Measurements from ENCODE around the gene POU3F2. TPM values are rescaled to one million over a fixed set of nuclear protein-coding genes. Genes with fewer than 3 reads are reported as not detected.

The POU3F2 gene
- total RNA-seq, 4 donors from 2014 or later: not detected

DNA sequence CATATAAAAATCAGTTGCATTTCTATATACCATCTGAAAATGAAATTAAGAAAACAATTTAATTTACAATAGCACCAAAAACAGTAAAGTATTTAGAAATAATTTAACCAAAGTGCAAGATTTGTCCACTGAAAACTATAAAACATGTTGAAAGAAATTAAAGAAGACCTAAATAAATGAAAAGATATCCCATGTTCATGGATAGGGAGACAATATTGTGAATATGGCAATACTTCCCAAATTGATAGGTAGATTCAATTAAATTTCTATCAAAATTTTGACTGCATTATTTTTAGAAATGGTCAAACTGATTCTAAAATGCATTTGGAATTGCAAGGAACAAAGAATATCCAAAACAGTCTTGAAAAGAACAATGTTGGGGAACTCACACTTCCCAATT is 17.6 kb upstream of the POU3F2 start:
- H3K4me3 ChIP-seq: no peak overlapping the region
- H3K27ac ChIP-seq (replicated peaks in 1 of 4): no peak overlapping the region
- intact Hi-C loops (cut with DNase I): no loop called here
- H3K36me3 ChIP-seq: no peaks in the 10 kb centered on the region
- H3K27me3 ChIP-seq: peaks cover 0 to 51% (median 0%) of the 10 kb centered on the region in 4 donors
- no peak for TF ChIP-seq EP300 (IDR thresholded peaks at IDR 0.05)
- no peak for TF ChIP-seq POLR2AphosphoS5 (IDR thresholded peaks at IDR 0.05)
- no peak for TF ChIP-seq CTCF (IDR thresholded peaks at IDR 0.05)
- no peak for TF ChIP-seq POLR2A (IDR thresholded peaks at IDR 0.05; ENCODE audit: low read depth)
- H3K9me3 ChIP-seq: peaks cover 0 to 26% (median 10%) of the 10 kb centered on the region in 4 donors
- H3K4me1 ChIP-seq: no peaks in the 10 kb centered on the region
- no peak for DNase-seq (ENCODE audit: extremely low spot score)

GRCh38 chr6:98821756-98822405 is 12.5 kb upstream of the POU3F2 start:
- no peak for DNase-seq (ENCODE audit: extremely low spot score)
- intact Hi-C loops (cut with DNase I): no loop called here
- H3K4me1 ChIP-seq: peaks cover 9 to 17% (median 15%) of the 10 kb centered on the region in 4 donors
- no peak overlapping the region for H3K4me3 ChIP-seq
- H3K9me3 ChIP-seq: peaks cover 0 to 13% (median 5%) of the 10 kb centered on the region in 4 donors
- WGBS: 92% methylated on average over 2 of the region's 2 CpGs
- peaks cover 0 to 88% (median 36%) of the 10 kb centered on the region in 4 donors for H3K27me3 ChIP-seq
- no peaks in the 10 kb centered on the region for H3K36me3 ChIP-seq
- no peak for TF ChIP-seq POLR2A (IDR thresholded peaks at IDR 0.05; ENCODE audit: low read depth)
- TF ChIP-seq EP300 (IDR thresholded peaks at IDR 0.05): no peak
- TF ChIP-seq POLR2AphosphoS5 (IDR thresholded peaks at IDR 0.05): no peak
- TF ChIP-seq CTCF (IDR thresholded peaks at IDR 0.05): no peak
- H3K27ac ChIP-seq (replicated peaks in 1 of 4): no peak overlapping the region

DNA sequence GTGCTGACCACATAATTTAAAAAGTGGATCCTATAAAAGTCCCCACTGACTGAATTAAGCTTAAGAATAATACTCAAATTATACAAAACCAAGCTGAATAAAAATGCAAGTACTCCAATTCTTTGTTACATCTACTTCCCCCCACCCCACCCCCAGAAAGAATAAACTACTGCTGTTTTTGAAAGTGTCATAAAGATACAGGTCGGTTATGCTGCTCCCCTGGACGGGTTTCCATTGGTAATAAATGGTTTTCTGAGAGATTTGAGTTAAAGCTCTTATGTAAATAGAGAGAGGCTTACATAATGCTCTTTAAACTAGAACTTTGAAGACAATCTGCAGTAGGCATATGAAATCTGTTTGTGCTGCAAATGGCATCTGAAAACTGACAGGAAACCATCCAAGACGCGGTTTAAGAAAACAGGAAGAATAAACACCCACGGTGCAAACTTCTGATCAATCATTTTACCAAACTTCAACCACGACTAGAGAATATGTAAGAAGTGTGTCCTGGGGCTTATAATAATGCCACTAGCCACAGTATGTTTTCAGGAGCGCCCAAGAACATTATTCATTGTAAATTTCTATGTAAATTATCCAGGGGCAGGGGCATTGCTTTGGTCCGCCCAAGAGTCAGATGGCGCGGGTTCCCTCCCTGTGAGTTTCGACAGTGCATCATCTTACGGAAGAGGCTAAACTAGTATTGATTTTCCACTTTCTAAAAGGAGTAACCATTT is 10.8 kb upstream of the POU3F2 start:
- Histone ChIP-seq H3K27ac (replicated peaks in 1 of 4) (no peak overlapping the region), H3K4me3 (peak overlapping the region in 2 of 4 donors; percentile 10 to 29), H3K4me1 (peaks cover 20 to 33% (median 29%) of the 10 kb centered on the region in 4 donors), H3K9me3 (no peaks in the 10 kb centered on the region), H3K27me3 (peaks cover 0 to 94% (median 52%) of the 10 kb centered on the region in 4 donors), H3K36me3 (no peaks in the 10 kb centered on the region)
- DNase-seq (ENCODE audit: extremely low spot score): no peak
- TF ChIP-seq POLR2AphosphoS5 (IDR thresholded peaks at IDR 0.05): no peak
- no peak for TF ChIP-seq EP300 (IDR thresholded peaks at IDR 0.05)
- no peak for TF ChIP-seq POLR2A (IDR thresholded peaks at IDR 0.05; ENCODE audit: low read depth)
- no peak for TF ChIP-seq CTCF (IDR thresholded peaks at IDR 0.05)
- WGBS: 10% methylated on average over 12 of the region's 12 CpGs
- intact Hi-C loops (cut with DNase I): no loop called here

DNA sequence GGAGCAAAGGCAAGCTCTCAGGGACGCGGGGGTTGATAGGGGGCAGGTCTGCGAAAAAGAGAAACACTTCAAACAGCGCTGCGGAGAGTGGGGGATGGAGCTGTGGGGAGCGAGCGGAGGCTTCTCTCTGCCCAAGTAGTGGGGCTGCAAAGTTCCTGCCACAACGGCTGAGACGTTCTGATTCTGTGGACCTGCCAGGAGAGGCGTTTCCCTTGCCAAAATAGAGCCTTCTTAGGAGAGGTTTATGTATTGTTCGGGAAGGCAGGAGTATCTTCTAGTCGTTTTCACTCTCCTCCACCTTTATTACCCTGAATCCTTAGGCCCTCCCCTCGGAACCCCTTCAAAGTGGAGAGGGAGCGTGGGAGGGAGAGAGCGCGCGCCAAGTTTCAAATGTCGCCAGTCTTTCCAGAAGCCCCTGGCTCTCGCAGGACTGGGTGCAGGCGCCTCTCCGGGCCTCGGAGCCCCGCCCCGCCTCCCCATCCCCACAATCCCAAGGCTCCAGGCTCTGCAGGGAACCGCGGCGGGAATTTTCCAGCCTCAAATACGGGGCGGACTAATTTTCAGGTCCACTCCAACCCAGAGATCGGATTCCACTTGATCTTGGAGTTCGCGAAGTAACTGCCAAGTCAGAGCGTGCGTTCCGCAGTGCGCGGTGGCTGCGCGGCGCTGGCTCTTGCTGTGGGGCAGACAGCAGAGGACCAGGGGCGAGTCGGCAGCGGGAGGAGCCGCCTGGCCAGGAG is 10.0 kb upstream of the POU3F2 start:
- no peak overlapping the region for H3K27ac ChIP-seq (replicated peaks in 1 of 4)
- no peaks in the 10 kb centered on the region for H3K36me3 ChIP-seq
- H3K9me3 ChIP-seq: no peaks in the 10 kb centered on the region
- H3K4me1 ChIP-seq: peaks cover 20 to 37% (median 30%) of the 10 kb centered on the region in 4 donors
- TF ChIP-seq POLR2A (IDR thresholded peaks at IDR 0.05; ENCODE audit: low read depth) (no peak), EP300 (IDR thresholded peaks at IDR 0.05) (no peak), POLR2AphosphoS5 (IDR thresholded peaks at IDR 0.05) (no peak), CTCF (IDR thresholded peaks at IDR 0.05) (no peak)
- intact Hi-C loops (cut with DNase I): no loop called here
- no peak for DNase-seq (ENCODE audit: extremely low spot score)
- H3K4me3 ChIP-seq: peak overlapping the region in 3 of 4 donors; percentile 10 to 29 (median 12)
- peaks cover 0 to 94% (median 60%) of the 10 kb centered on the region in 4 donors for H3K27me3 ChIP-seq
- under 1% methylated on average over 29 of the region's 44 CpGs for WGBS
